Subcutaneous abdominal adipose tissue (tissue), 5 donors: Measurements from ENCODE around the gene CSF2.

Experiments
- H3K27ac ChIP-seq: one replicate; pipeline ENCODE4 v1.7.0; 2013; ENCODE audit warnings: low read depth, mild to moderate bottlenecking, inconsistent platforms, low read length, moderate library complexity
- H3K27me3 ChIP-seq, 5 donors: one replicate each; pipeline ENCODE4 v1.7.0; 2013; ENCODE audit warnings: low read length in 5 of 5, inconsistent platforms in 1 of 5; ENCODE audit not compliant: control insufficient read depth in 5 of 5, insufficient read depth in 4 of 5
- H3K36me3 ChIP-seq, 5 donors: one replicate each; pipeline ENCODE4 v1.7.0; 2013; ENCODE audit warnings: low read length in 5 of 5; ENCODE audit not compliant: control insufficient read depth in 5 of 5, insufficient read depth in 5 of 5
- H3K4me1 ChIP-seq, 5 donors: one replicate each; pipeline ENCODE4 v1.7.0; 2013; ENCODE audit warnings: low read length in 5 of 5, mild to moderate bottlenecking in 3 of 5, moderate library complexity in 1 of 5; ENCODE audit not compliant: control insufficient read depth in 5 of 5, insufficient read depth in 5 of 5
- H3K4me3 ChIP-seq, 5 donors: one replicate each; pipeline ENCODE4 v1.7.0; 2013; ENCODE audit warnings: low read length in 5 of 5, low read depth in 1 of 5
- H3K9ac ChIP-seq, 5 donors: one replicate each; pipeline ENCODE4 v1.7.0; 2013; ENCODE audit warnings: low read length in 5 of 5, mild to moderate bottlenecking in 4 of 5, moderate library complexity in 3 of 5
- H3K9me3 ChIP-seq, 5 donors: one replicate each; pipeline ENCODE4 v1.7.0; 2013; ENCODE audit warnings: low read length in 5 of 5; ENCODE audit not compliant: control insufficient read depth in 5 of 5
- donor health status: healthy.
- donor health status: healthy.
- donor health status: healthy.
- donor health status: healthy.
- donor health status: healthy.

CSF2 gene

DNA sequence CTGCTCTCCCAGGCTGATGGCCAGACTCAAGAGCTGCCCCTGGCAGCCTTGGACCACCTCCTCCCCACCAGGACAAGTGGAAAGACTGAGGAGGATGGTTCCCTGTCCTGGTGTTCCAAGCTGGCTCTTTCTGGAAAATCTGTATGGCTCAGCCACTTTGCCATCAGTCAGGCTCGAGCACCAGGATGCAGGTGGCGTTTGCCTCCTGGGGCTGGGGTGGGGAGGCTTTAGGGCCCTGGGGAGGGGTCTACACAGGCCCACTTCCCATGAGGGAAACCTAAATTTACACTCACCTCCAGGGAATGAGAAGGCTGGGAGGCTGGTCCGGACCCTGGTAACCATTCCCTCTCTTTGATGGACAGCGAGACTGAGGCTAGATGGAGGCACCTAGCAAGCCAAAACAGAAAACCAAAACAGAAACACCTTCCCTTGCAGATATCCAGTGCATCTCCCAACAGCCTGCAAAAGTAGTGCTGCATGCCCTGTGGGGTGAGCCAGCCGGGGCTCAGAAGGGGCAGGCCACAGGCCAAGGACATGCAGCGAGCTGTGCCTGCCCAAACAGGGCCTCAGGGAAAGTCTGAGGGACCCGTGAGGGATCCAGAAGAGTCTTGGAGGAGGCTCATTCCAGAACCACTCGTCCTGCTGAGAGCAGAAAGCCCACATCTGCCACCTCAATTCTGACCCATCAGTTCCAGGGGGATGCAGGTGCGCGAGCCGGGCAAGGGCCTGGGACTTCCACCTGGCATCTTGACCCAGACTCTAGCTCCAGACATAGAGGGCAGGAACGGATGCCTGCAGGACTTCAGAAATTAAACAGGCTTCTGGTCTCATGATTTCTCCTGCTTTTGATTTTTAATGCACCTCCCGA, 5.4 kb upstream of the CSF2 start:
- Histone ChIP-seq H3K4me1 (peaks cover 0 to 11% (median 0%) of the 10 kb centered on the region in 5 donors), H3K36me3 (no peaks in the 10 kb centered on the region), H3K9me3 (no peaks in the 10 kb centered on the region), H3K27ac (no peak overlapping the region), H3K9ac (no peak overlapping the region), H3K27me3 (no peaks in the 10 kb centered on the region), H3K4me3 (no peak overlapping the region)

DNA sequence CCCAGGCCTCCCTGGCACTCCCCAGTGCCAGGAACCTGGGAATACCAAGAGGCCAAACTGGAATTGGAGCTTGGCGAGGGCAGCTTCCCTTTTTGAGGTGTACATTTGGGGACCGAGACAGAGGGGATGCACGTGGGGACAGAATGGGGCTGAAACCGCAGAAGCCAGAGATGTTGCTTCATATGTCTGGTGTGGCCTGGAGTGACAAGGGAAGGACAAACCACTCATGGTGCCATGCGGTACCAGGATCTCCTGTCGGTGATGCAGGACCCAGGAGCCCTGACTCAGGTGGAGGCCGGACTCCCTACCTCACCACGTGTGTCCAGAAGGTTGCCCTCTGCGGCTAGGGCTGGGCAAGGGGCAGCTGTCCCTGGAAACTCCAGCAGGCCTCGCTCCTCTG, 4.0 kb upstream of the CSF2 start:
- H3K4me1 ChIP-seq = peaks cover 0 to 11% (median 0%) of the 10 kb centered on the region in 5 donors
- no peak overlapping the region for H3K4me3 ChIP-seq
- H3K27ac ChIP-seq = no peak overlapping the region
- no peaks in the 10 kb centered on the region for H3K9me3 ChIP-seq
- no peak overlapping the region for H3K9ac ChIP-seq
- no peaks in the 10 kb centered on the region for H3K27me3 ChIP-seq
- H3K36me3 ChIP-seq = no peaks in the 10 kb centered on the region

DNA sequence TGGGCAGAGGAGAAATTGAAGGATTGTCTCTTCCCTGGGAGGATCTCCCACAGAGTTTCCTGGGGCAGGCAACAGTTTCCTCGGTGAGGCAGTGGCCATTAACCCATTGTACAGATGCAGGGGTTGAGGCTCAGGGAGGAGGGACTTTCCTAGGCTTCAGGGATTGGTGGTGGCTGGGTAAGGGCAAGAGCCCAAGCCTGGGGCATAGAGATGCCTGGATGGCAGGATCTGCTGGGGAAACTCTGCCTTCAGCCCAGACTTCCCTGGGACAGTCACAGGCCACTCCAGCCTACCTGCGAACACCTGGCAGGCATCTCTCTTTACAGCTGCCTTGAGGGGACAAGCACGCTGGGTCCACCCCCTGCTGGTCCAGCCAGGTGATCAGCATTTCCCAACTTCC, 3.6 kb upstream of the CSF2 start:
- Histone ChIP-seq H3K4me3 (no peak overlapping the region), H3K9me3 (no peaks in the 10 kb centered on the region), H3K36me3 (no peaks in the 10 kb centered on the region), H3K4me1 (peaks cover 0 to 15% (median 1%) of the 10 kb centered on the region in 5 donors), H3K9ac (no peak overlapping the region), H3K27me3 (no peaks in the 10 kb centered on the region), H3K27ac (no peak overlapping the region)

DNA sequence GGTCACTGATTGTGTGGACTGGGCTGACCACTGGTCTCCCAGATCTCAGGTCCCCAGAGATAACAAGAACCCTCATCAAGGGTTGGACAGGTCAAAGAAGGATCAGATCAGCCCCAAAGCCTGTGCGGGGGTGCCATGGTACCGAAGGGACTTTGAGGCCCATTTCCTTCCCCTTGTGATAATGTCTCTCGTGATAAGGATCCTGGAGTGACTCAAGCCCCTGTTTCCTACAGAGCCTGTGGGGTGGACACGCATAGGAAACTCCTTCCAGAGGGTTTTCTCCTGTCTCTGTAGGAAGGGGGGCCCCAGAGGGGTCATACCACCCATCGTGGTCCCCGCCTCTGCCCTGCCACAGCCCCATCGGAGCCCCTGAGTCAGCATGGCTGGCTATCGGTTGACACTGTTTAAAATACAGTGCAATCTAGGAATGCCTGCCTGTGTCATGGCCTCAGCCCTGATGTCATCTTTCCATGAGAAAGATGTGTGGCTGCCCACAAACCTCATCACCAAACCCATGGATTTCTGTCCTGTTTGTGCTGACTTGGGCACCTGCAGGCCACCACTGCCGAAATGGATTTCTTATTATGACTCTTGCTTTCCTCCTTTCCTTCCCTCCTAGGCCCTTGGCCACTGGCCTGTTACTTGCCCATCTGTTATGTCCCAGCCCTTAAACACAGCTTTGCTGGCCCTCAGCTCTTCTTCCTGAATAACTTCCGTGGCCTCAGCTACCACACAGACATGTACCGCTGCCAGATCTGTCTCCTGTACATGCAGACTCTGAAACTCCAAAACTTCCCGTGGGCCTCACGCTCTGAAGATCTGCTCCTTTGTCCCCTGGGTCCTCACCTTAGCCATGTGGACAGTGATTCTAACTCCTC, 2.9 kb upstream of the CSF2 start:
- Histone ChIP-seq H3K36me3 (no peaks in the 10 kb centered on the region), H3K9me3 (no peaks in the 10 kb centered on the region), H3K4me3 (no peak overlapping the region), H3K9ac (no peak overlapping the region), H3K27ac (no peak overlapping the region), H3K4me1 (peaks cover 0 to 18% (median 6%) of the 10 kb centered on the region in 5 donors), H3K27me3 (no peaks in the 10 kb centered on the region)

DNA sequence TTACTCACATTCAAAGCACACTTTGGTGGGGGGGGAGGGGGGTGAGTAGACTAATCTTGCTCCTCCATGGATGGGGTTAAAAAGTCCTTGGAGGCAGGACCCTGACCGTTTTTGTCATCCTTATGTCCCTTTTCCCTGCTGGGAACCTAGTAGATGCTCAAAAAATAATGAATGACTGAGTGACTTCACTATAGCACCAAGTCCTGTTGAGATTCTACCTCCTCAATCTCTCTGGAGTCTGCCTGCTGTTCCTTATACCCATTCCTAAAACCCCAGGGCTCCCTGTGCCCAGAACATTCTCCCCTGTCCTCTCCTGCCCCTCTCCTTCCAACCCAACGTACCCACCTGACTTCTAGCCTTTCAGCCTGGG, 2.3 kb upstream of the CSF2 start:
- H3K36me3 ChIP-seq = no peaks in the 10 kb centered on the region
- H3K27ac ChIP-seq = no peak overlapping the region
- peaks cover 0 to 18% (median 6%) of the 10 kb centered on the region in 5 donors for H3K4me1 ChIP-seq
- H3K9me3 ChIP-seq = no peaks in the 10 kb centered on the region
- H3K27me3 ChIP-seq = no peaks in the 10 kb centered on the region
- no peak overlapping the region for H3K9ac ChIP-seq
- no peak overlapping the region for H3K4me3 ChIP-seq

DNA sequence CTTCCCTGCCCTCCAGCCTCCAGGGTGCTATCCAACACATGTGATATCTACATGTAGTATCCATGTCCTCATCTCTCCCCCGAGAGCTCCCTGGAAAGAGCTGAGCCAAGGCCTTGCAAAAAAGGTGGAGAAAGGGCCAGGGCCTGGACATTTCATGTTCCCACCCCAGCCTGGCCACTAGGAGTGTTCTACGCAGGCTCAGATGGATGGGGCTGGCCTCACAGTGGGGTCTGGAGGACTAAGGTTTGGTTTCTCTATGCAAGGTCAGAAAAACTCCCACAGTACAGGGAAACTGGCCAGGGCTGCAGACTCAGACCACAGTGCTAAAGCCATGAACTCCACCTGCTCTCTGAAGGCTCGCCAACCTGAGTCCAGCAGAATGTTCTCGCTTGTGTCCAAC, 1.5 kb upstream of the CSF2 start:
- Histone ChIP-seq H3K4me1 (peaks cover 0 to 18% (median 6%) of the 10 kb centered on the region in 5 donors), H3K27ac (no peak overlapping the region), H3K9me3 (no peaks in the 10 kb centered on the region), H3K36me3 (no peaks in the 10 kb centered on the region), H3K9ac (no peak overlapping the region), H3K27me3 (no peaks in the 10 kb centered on the region), H3K4me3 (no peak overlapping the region)

DNA sequence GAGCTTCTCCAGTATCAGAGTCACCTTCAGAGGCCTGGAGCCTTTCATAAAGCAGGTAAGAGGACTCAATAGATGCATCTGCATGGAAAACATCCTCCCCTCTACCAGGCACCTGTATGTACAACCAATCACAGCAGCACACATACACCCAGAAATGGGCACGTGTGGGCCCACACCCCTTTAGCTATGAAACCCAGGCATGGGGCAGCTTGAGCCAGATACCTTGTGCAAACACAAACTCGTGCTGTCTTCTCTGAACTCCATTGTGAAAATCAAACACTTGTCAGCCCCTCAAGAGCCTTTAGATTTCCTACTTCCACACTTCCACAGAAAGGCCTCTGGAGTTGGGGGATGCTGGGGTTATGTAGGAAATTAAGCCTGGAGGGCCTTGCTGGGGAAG, 1.1 kb upstream of the CSF2 start:
- peaks cover 0 to 18% (median 6%) of the 10 kb centered on the region in 5 donors for H3K4me1 ChIP-seq
- no peak overlapping the region for H3K4me3 ChIP-seq
- H3K9ac ChIP-seq = no peak overlapping the region
- H3K9me3 ChIP-seq = no peaks in the 10 kb centered on the region
- H3K27ac ChIP-seq = no peak overlapping the region
- no peaks in the 10 kb centered on the region for H3K27me3 ChIP-seq
- H3K36me3 ChIP-seq = no peaks in the 10 kb centered on the region

DNA sequence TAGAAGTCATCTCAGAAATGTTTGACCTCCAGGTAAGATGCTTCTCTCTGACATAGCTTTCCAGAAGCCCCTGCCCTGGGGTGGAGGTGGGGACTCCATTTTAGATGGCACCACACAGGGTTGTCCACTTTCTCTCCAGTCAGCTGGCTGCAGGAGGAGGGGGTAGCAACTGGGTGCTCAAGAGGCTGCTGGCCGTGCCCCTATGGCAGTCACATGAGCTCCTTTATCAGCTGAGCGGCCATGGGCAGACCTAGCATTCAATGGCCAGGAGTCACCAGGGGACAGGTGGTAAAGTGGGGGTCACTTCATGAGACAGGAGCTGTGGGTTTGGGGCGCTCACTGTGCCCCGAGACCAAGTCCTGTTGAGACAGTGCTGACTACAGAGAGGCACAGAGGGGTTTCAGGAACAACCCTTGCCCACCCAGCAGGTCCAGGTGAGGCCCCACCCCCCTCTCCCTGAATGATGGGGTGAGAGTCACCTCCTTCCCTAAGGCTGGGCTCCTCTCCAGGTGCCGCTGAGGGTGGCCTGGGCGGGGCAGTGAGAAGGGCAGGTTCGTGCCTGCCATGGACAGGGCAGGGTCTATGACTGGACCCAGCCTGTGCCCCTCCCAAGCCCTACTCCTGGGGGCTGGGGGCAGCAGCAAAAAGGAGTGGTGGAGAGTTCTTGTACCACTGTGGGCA, 642 bp downstream of the CSF2 start:
- H3K9ac ChIP-seq = no peak overlapping the region
- H3K9me3 ChIP-seq = no peaks in the 10 kb centered on the region
- H3K27me3 ChIP-seq = no peaks in the 10 kb centered on the region
- no peak overlapping the region for H3K27ac ChIP-seq
- H3K4me3 ChIP-seq = no peak overlapping the region
- peaks cover 0 to 18% (median 6%) of the 10 kb centered on the region in 5 donors for H3K4me1 ChIP-seq
- H3K36me3 ChIP-seq = no peaks in the 10 kb centered on the region

DNA sequence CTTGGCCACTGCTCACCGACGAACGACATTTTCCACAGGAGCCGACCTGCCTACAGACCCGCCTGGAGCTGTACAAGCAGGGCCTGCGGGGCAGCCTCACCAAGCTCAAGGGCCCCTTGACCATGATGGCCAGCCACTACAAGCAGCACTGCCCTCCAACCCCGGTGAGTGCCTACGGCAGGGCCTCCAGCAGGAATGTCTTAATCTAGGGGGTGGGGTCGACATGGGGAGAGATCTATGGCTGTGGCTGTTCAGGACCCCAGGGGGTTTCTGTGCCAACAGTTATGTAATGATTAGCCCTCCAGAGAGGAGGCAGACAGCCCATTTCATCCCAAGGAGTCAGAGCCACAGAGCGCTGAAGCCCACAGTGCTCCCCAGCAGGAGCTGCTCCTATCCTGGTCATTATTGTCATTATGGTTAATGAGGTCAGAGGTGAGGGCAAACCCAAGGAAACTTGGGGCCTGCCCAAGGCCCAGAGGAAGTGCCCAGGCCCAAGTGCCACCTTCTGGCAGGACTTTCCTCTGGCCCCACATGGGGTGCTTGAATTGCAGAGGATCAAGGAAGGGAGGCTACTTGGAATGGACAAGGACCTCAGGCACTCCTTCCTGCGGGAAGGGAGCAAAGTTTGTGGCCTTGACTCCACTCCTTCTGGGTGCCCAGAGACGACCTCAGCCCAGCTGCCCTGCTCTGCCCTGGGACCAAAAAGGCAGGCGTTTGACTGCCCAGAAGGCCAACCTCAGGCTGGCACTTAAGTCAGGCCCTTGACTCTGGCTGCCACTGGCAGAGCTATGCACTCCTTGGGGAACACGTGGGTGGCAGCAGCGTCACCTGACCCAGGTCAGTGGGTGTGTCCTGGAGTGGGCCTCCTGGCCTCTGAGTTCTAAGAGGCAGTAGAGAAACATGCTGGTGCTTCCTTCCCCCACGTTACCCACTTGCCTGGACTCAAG, 1.5 kb downstream of the CSF2 start:
- H3K27me3 ChIP-seq = no peaks in the 10 kb centered on the region
- no peaks in the 10 kb centered on the region for H3K9me3 ChIP-seq
- no peak overlapping the region for H3K27ac ChIP-seq
- peaks cover 0 to 17% (median 6%) of the 10 kb centered on the region in 5 donors for H3K4me1 ChIP-seq
- H3K9ac ChIP-seq = no peak overlapping the region
- no peak overlapping the region for H3K4me3 ChIP-seq
- H3K36me3 ChIP-seq = no peaks in the 10 kb centered on the region
